Tibial artery (tissue), 4 donors: ENCODE measurements around the gene FKBP5.

Experiments
- DNase-seq, 2 donors: peaks; one replicate each; pipeline ENCODE4 v3.0.0-alpha.2; 2019
- H3K27ac ChIP-seq, 2 donors: fragments of 200-600 bp; sonication (generic) in 1 of 2; 1 replicate in 1 of 2; 2 replicates in 1 of 2; pipeline ENCODE4 v1.5.1; 2018 to 2019; ENCODE audit warnings: mild to moderate bottlenecking in 1 of 2
- H3K27me3 ChIP-seq, 2 donors: fragments of 200-600 bp; sonication (generic) in 1 of 2; one replicate each; pipeline versions ENCODE4 v1.5.1 to v1.6.0; 2016 to 2019
- H3K36me3 ChIP-seq, 3 donors: fragments of 200-600 bp; sonication (generic) in 2 of 3; one replicate each; pipeline ENCODE4 v1.5.1; 2016 to 2019; ENCODE audit warnings: mild to moderate bottlenecking in 2 of 3
- H3K4me1 ChIP-seq, 4 donors: fragments of 200-600 bp; sonication (generic) in 2 of 4; 1 replicate in 3 of 4; 2 replicates in 1 of 4; pipeline ENCODE4 v1.5.1; 2016 to 2019
- H3K4me3 ChIP-seq, 2 donors: fragments of 200-600 bp; sonication (generic) in 1 of 2; 1 replicate in 1 of 2; 2 replicates in 1 of 2; pipeline ENCODE4 v1.5.1; 2018 to 2019; ENCODE audit warnings: mild to moderate bottlenecking in 2 of 2
- H3K9me3 ChIP-seq, 3 donors: fragments of 200-600 bp; sonication (generic) in 1 of 3; one replicate each; pipeline ENCODE4 v1.5.1; 2016 to 2019
- intact Hi-C: fragments of 100-400 bp; cut with DNase I; formaldehyde crosslinking; loops from one replicate; pipeline ENCODE4 v1.15.0; 2023; ENCODE audit warnings: low total_unique reads
- TF ChIP-seq, protein P1 (sequence below), 2 experiments: fragments of 200-600 bp in 1 of 2; fragments of 450-650 bp in 1 of 2; IDR thresholded peaks; one replicate each; pipeline ENCODE4 v1.5.1; 2017 to 2019; ENCODE audit warnings: antibody characterized with exemption in 2 of 2, mild to moderate bottlenecking in 1 of 2, moderate library complexity in 1 of 2

The FKBP5 gene

DNA sequence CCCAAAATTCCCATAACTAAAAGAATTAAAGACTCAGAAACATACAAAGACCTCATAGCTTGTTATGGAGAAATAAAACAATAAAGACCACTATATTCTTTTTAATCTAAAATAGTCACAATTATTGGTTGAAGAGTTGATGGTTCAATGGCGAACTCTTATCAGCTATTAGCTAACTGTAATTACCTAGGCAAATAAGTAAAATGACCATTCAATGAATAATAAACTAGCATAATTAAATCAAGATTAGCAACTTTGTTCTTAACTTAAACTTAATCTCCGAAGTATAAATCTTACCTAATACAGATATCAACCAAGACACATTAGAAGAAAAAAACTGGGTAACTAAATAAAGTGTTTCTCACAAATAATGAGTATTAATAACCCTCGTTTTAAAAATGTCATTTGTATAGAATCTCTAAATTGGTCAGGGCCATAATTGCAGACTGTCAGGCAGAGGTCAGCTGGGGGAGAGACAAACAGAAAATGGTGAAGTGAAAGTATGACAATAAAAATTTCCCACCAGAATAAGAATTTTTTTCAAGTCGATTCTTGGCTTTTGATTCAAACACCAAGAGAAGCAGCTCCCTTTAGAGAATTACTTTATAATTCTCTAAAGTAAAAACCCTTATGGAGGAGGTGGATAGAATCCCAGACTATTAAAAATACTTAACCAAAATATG, 1.7 kb downstream of the FKBP5 start:
- intact Hi-C loops: loop anchor here (5.0 to 10.0 kb wide), 2 partner anchors 85 to 102 kb away; no protein-coding TSS in a partner anchor
- no peaks in the 10 kb centered on the region for H3K27me3 ChIP-seq

DNA sequence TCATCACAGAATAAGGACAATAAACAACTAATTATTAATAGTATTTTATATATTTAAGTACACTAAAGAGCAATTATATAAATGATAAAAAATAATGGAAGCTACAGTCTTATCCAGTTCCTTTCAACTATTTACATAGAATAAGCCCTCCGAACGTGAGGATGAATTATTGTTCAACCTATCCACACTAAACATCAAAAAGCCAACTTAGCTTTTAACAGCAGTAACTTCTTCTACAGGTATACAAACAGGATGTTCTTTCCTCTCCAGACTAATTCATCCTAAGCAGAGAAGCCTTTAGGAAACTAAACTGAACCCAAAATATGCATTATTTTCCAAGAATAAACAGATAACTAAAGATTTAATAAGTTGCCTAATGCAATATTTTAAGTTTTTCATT, 2.3 kb downstream of the FKBP5 start:
- Histone ChIP-seq H3K4me1 (peaks cover 0 to 68% (median 32%) of the 10 kb centered on the region in 4 donors), H3K27me3 (no peaks in the 10 kb centered on the region), H3K4me3 (peak overlapping the region; percentile 91 to 98), H3K9me3 (no peaks in the 10 kb centered on the region), H3K27ac (peak overlapping the region; percentile 98 to 99), H3K36me3 (peaks cover 18 to 27% (median 19%) of the 10 kb centered on the region in 3 donors)
- intact Hi-C loops: loop anchor here (5.0 to 10.0 kb wide), 2 partner anchors 84 to 102 kb away; no protein-coding TSS in a partner anchor
- no peak for DNase-seq
- TF ChIP-seq, protein P1, sequence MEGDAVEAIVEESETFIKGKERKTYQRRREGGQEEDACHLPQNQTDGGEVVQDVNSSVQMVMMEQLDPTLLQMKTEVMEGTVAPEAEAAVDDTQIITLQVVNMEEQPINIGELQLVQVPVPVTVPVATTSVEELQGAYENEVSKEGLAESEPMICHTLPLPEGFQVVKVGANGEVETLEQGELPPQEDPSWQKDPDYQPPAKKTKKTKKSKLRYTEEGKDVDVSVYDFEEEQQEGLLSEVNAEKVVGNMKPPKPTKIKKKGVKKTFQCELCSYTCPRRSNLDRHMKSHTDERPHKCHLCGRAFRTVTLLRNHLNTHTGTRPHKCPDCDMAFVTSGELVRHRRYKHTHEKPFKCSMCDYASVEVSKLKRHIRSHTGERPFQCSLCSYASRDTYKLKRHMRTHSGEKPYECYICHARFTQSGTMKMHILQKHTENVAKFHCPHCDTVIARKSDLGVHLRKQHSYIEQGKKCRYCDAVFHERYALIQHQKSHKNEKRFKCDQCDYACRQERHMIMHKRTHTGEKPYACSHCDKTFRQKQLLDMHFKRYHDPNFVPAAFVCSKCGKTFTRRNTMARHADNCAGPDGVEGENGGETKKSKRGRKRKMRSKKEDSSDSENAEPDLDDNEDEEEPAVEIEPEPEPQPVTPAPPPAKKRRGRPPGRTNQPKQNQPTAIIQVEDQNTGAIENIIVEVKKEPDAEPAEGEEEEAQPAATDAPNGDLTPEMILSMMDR (IDR thresholded peaks at IDR 0.05): no peak

More for the DNA sequence above, 1.7 kb downstream of the FKBP5 start:
- Histone ChIP-seq H3K4me3 (peak overlapping the region; percentile 91 to 98), H3K9me3 (no peaks in the 10 kb centered on the region), H3K4me1 (peaks cover 0 to 68% (median 35%) of the 10 kb centered on the region in 4 donors), H3K36me3 (peaks cover 18 to 27% (median 19%) of the 10 kb centered on the region in 3 donors), H3K27ac (peak overlapping the region; percentile 98 to 99)
- no peak for DNase-seq
- TF ChIP-seq, protein P1 (IDR thresholded peaks at IDR 0.05): no peak

DNA sequence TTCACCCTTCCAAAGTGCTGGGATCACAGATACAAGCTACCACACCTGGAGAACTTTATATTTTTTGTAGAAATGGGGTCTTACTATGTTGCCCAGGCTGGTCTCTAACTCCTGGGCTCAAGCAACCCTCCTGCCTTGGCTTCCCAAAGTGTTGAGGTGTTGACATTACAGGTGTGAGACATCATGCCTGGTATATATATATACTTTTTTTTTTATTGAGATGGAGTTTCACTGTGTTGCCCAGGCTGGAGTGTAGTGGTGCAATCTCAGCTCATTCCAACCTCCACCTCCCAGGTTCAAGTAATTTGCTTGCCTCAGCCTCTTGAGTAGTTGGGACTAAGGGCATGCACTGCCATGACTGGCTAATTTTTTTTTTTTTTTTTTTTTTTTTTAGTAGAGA, 5.4 kb downstream of the FKBP5 start:
- no peaks in the 10 kb centered on the region for H3K27me3 ChIP-seq
- no peaks in the 10 kb centered on the region for H3K9me3 ChIP-seq
- intact Hi-C loops: loop anchor here (10.0 kb wide), 1 partner anchor 98 kb away; no protein-coding TSS in a partner anchor
- no peak for DNase-seq
- no peak overlapping the region for H3K4me3 ChIP-seq
- TF ChIP-seq, protein P1 (IDR thresholded peaks at IDR 0.05): no peak
- no peak overlapping the region for H3K27ac ChIP-seq
- peaks cover 0 to 77% (median 17%) of the 10 kb centered on the region in 4 donors for H3K4me1 ChIP-seq
- H3K36me3 ChIP-seq: peaks cover 33 to 46% (median 37%) of the 10 kb centered on the region in 3 donors

DNA sequence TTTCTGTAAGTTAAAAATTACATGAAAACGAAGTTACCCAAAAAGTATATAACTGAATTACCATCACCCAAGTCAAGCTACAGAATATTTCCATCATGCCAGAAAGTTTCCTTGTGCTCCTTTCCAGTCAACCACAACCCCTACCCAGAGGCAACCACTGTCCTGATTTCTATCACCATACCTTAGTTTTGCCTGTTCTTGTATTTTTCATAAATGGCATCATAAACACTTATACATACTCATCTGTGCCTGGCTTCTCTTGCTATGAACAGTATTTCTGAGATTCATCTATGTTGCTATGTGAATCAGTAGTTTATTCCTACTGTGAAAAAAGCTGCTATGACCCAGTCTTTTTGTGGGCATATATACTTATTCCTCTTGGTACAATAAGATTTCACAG, 7.4 kb downstream of the FKBP5 start:
- no peak for DNase-seq
- no peaks in the 10 kb centered on the region for H3K9me3 ChIP-seq
- H3K27ac ChIP-seq: no peak overlapping the region
- H3K4me3 ChIP-seq: peak overlapping the region in 1 of 2 donors; percentile 5
- intact Hi-C loops: loop anchor here (10.0 kb wide), 1 partner anchor 96 kb away; no protein-coding TSS in a partner anchor
- TF ChIP-seq, protein P1 (IDR thresholded peaks at IDR 0.05): no peak
- no peaks in the 10 kb centered on the region for H3K27me3 ChIP-seq
- peaks cover 45 to 55% (median 47%) of the 10 kb centered on the region in 3 donors for H3K36me3 ChIP-seq
- peaks cover 0 to 96% (median 26%) of the 10 kb centered on the region in 4 donors for H3K4me1 ChIP-seq

- Histone ChIP-seq H3K27ac (no peak overlapping the region), H3K9me3 (no peaks in the 10 kb centered on the region), H3K36me3 (peaks cover 48 to 54% (median 50%) of the 10 kb centered on the region in 3 donors), H3K27me3 (no peaks in the 10 kb centered on the region), H3K4me3 (no peak overlapping the region), H3K4me1 (peaks cover 0 to 99% (median 30%) of the 10 kb centered on the region in 4 donors)
- intact Hi-C loops: no loop called here
- no peak for DNase-seq
- TF ChIP-seq, protein P1 (IDR thresholded peaks at IDR 0.05): no peak
Observed at GRCh38 chr6:35679399-35679798, 9.3 kb downstream of the FKBP5 start.
